Lung (tissue), 12 donors: ENCODE results near the gene CENPP. TPM values are rescaled to one million over a fixed set of nuclear protein-coding genes. Genes with fewer than 3 reads are reported as not detected.

ENCODE experiments used
- ATAC-seq: fragments of 200-7000 bp; cut with Tn5 transposase; one replicate; pipeline ENCODE4 v1.9.1; 2020; ENCODE audit warnings: moderate number of reproducible peaks; ENCODE audit not compliant: insufficient read depth, low FRiP score
- DNase-seq, 3 donors: peaks; one replicate each; pipeline ENCODE4 v3.0.0-alpha.2; 2013 to 2017
- H3K27ac ChIP-seq, 2 donors: one replicate each; pipeline ENCODE4 v1.5.1; 2013; ENCODE audit warnings: mild to moderate bottlenecking in 2 of 2, moderate library complexity in 2 of 2, control low read depth in 1 of 2, inconsistent platforms in 1 of 2, low read depth in 1 of 2, low read length in 1 of 2
- H3K27me3 ChIP-seq, 3 donors: one replicate each; pipeline ENCODE4 v1.5.1; 2013; ENCODE audit warnings: low read length in 2 of 3; ENCODE audit not compliant: control insufficient read depth in 3 of 3, insufficient read depth in 3 of 3
- H3K36me3 ChIP-seq, 4 donors: one replicate each; pipeline ENCODE4 v1.5.1; 2013; ENCODE audit warnings: low read length in 4 of 4, mild to moderate bottlenecking in 1 of 4, moderate library complexity in 1 of 4; ENCODE audit not compliant: control insufficient read depth in 4 of 4, insufficient read depth in 4 of 4
- H3K4me1 ChIP-seq, 5 donors: one replicate each; pipeline ENCODE4 v1.5.1; 2013; ENCODE audit warnings: low read length in 5 of 5, mild to moderate bottlenecking in 2 of 5, moderate library complexity in 1 of 5; ENCODE audit not compliant: control insufficient read depth in 5 of 5, insufficient read depth in 5 of 5
- H3K4me3 ChIP-seq: one replicate; pipeline ENCODE4 v1.5.1; 2013; ENCODE audit warnings: mild to moderate bottlenecking, control low read depth, moderate library complexity
- H3K9ac ChIP-seq, 2 donors: one replicate each; pipeline ENCODE4 v1.5.1; 2013; ENCODE audit warnings: low read length in 2 of 2, control low read depth in 1 of 2; ENCODE audit not compliant: insufficient read depth in 1 of 2
- H3K9me3 ChIP-seq, 4 donors: one replicate each; pipeline ENCODE4 v1.5.1; 2013; ENCODE audit warnings: low read length in 3 of 4, mild to moderate bottlenecking in 1 of 4, moderate library complexity in 1 of 4; ENCODE audit not compliant: control insufficient read depth in 4 of 4, insufficient read depth in 3 of 4
- WGBS, 2 donors: extraction: QIAGEN DNeasy Blood & Tissue Kit; methylation state at CpG; one replicate each; pipeline ENCODE4 v1.1.7; 2013; 5-methylcytosine and 5-hydroxymethylcytosine counted together
- polyA plus RNA-seq, 2 donors: library from polyadenylated mRNA; stranded (reverse); fragments of 200-250 nt; gene quantifications; one replicate each; pipeline ENCODE4 v1.2.1, GENCODE V29; 2013
- total RNA-seq, 2 donors: library from RNA; depleted of rRNA in 1 of 2; stranded (reverse); fragments of >200 nt in 1 of 2; gene quantifications; one replicate each; pipeline ENCODE4 v1.2.1, GENCODE V29; 2014 to 2021
- TF ChIP-seq, protein P1 (sequence below): IDR thresholded peaks from 2 replicates; pipeline ENCODE4 v1.5.1; 2012; ENCODE audit warnings: mild to moderate bottlenecking; ENCODE audit errors: control extremely low read depth, extremely low read depth
- donor health status: control.
- donor health status: control.
- donor health status: Bipolar disorder and iron deficiency.
- donor health status: healthy.
- donor health status: DM: yes; HTN: yes; CAD: no.

Gene CENPP
- total and polyA plus RNA-seq, 4 donors: 1.2 to 11.8 (median 2.9) TPM

DNA sequence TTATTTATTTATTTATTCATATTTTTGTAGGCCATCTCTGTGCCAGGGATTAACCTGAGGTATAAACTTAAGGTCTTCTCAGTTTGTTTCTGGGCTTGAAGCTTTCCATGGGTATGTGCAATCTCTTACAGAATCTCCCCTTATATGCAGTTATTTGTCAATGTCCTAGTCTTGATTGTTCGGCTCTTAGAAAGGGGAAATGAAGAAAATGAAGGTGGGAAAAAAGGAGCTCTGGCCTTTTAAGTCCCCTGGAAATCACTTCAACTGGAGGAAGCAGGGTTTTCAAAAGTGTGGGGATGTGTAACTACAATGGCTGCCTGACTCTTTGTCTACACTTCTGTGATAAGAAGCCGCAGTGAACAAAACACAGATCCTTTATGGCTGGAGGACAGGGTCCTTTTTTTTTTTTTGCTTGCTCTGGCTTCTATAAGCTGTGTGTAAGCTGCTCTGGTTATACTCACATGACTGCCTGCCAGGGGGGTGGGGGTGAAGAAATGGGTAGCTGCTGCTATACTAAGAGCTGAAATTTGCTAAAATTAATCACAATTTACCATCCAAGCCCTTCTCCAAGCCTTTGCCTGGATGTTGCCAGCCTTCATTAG is 33.7 kb downstream of the CENPP start:
- 38 to 43% methylated on average over 2 of the region's 2 CpGs for WGBS, 2 donors

DNA sequence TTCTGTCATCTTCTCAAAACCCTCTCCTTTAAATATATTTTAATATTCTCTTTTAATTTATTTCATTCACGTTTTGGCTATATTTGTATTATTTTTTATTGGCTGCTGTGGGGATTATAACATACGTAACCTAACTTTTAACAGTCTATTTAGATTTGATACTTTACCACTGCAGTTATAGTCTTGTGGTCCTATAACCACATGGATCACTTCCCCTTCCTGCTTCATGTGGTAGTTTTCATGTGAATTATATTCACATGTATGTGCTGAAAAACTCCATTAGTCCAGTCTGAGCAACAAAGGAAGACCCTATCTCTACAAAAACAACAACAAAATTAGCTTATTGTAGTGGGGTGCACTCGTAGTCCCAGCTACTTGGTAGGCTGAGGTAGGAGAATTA is 34.3 kb downstream of the CENPP start:
- no peaks in the 10 kb centered on the region for H3K36me3 ChIP-seq
- no peak for ATAC-seq
- 56 to 79% methylated on average over 3 of the region's 3 CpGs for WGBS, 2 donors
- peaks cover 0 to 4% (median 0%) of the 10 kb centered on the region in 5 donors for H3K4me1 ChIP-seq
- H3K9ac ChIP-seq: no peak overlapping the region
- no peak overlapping the region for H3K4me3 ChIP-seq
- TF ChIP-seq, protein P1, sequence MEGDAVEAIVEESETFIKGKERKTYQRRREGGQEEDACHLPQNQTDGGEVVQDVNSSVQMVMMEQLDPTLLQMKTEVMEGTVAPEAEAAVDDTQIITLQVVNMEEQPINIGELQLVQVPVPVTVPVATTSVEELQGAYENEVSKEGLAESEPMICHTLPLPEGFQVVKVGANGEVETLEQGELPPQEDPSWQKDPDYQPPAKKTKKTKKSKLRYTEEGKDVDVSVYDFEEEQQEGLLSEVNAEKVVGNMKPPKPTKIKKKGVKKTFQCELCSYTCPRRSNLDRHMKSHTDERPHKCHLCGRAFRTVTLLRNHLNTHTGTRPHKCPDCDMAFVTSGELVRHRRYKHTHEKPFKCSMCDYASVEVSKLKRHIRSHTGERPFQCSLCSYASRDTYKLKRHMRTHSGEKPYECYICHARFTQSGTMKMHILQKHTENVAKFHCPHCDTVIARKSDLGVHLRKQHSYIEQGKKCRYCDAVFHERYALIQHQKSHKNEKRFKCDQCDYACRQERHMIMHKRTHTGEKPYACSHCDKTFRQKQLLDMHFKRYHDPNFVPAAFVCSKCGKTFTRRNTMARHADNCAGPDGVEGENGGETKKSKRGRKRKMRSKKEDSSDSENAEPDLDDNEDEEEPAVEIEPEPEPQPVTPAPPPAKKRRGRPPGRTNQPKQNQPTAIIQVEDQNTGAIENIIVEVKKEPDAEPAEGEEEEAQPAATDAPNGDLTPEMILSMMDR: no peak
- DNase-seq: no peak
- peaks cover 0 to 2% (median 0%) of the 10 kb centered on the region in 4 donors for H3K9me3 ChIP-seq
- no peak overlapping the region for H3K27ac ChIP-seq
- no peaks in the 10 kb centered on the region for H3K27me3 ChIP-seq

More for the DNA sequence above, 33.7 kb downstream of the CENPP start:
- no peak for ATAC-seq
- Histone ChIP-seq H3K4me1 (peaks cover 0 to 4% (median 0%) of the 10 kb centered on the region in 5 donors), H3K36me3 (no peaks in the 10 kb centered on the region), H3K4me3 (no peak overlapping the region), H3K27me3 (no peaks in the 10 kb centered on the region), H3K9me3 (peaks cover 0 to 3% (median 1%) of the 10 kb centered on the region in 4 donors), H3K27ac (no peak overlapping the region), H3K9ac (peak overlapping the region in 1 of 2 donors; percentile 53)
- TF ChIP-seq, protein P1: no peak
- peak in 2 of 3 donors; percentile 22 to 40 for DNase-seq

DNA sequence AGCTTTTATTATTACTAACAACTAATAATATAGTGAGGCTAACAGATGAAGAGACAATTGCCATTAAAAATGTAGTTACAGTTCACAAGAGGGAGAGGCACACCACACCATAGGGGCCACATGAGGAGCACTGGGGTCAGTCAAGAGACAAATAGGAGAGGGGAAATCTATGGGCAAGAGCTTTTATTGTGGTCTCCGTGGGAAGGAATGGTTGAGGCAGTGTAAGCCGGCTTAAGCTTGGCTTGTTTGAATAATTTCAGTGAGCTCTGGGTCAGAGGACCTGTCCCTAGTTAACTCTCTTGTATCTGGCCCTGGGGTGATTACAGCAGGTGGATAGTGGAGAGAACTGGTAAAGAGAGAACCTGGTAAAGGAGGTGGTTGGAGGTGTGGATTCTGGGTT is 43.3 kb downstream of the CENPP start:
- TF ChIP-seq, protein P1: no peak
- Histone ChIP-seq H3K9ac (no peak overlapping the region), H3K27ac (no peak overlapping the region), H3K4me1 (no peaks in the 10 kb centered on the region), H3K36me3 (no peaks in the 10 kb centered on the region), H3K4me3 (no peak overlapping the region), H3K9me3 (peaks cover 0 to 4% (median 1%) of the 10 kb centered on the region in 4 donors), H3K27me3 (no peaks in the 10 kb centered on the region)
- WGBS, 2 donors: 47 to 53% methylated on average over 2 of the region's 2 CpGs
- ATAC-seq (no peak), DNase-seq (no peak)
